H7 (cell line): ENCODE results near the gene SYK. TPM values are rescaled to one million over a fixed set of nuclear protein-coding genes. Genes with fewer than 3 reads are reported as not detected.
"Not testable (repeated sequence)": the region's sequence is repeated elsewhere in the genome, so short reads cannot be mapped to it uniquely, and the experiment has no call there.

Source experiments
- DNase-seq: peaks from one replicate; pipeline ENCODE4 v3.0.0; 2012
- H3K27me3 ChIP-seq: 2 replicates; pipeline ENCODE4 v1.6.0; 2011; ENCODE audit warnings: mild to moderate bottlenecking, low read length; ENCODE audit not compliant: control insufficient read depth, insufficient read depth
- H3K36me3 ChIP-seq: replicated peaks from 2 replicates; pipeline ENCODE4 v1.5.1; 2011; ENCODE audit warnings: low read length; ENCODE audit not compliant: control insufficient read depth, insufficient read depth
- H3K4me3 ChIP-seq: 2 replicates; pipeline ENCODE4 v1.5.1; 2011; ENCODE audit warnings: low read depth, mild to moderate bottlenecking, control low read depth, low read length, moderate library complexity; ENCODE audit not compliant: insufficient read depth
- total RNA-seq: library from RNA; depleted of rRNA; stranded (reverse); fragments of >200 nt; shearing (Covaris generic); gene quantifications from 2 replicates; pipeline ENCODE4 v1.2.3, GENCODE V29; 2014

SYK gene
- total RNA-seq, 1 experiment from 2014 or later: 0.38 TPM

DNA sequence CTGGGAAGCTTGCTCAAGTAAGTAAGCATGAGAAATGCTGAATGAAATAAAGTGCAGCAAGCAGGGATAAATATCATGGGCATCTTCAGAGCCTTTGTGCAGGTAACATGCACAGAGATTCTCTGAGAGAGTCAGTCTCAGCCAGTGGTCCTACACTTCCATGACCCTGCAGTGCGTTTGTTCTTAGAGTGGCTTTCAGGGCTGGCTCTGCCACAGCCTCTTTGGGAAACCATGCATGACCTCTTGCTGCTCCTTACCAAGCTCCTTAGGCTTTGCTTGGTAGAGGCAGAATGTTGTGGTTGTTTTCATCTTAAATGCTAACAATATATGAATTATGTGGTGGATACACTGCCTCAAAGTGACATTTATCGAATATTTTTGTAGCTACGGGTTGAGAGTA lies 5.4 kb downstream of the SYK start:
- DNase-seq: no peak
- peaks cover 11% of the 10 kb centered on the region for H3K27me3 ChIP-seq
- no peaks in the 10 kb centered on the region for H3K36me3 ChIP-seq
- H3K4me3 ChIP-seq: no peak overlapping the region

- Histone ChIP-seq H3K4me3 (no peak overlapping the region), H3K27me3 (peaks cover 2% of the 10 kb centered on the region; the same call in 1 of the 2 replicates), H3K36me3 (no peaks in the 10 kb centered on the region)
- DNase-seq: no peak
Measured at GRCh38 chr9:90808398-90808797, 6.8 kb downstream of the SYK start.

DNA sequence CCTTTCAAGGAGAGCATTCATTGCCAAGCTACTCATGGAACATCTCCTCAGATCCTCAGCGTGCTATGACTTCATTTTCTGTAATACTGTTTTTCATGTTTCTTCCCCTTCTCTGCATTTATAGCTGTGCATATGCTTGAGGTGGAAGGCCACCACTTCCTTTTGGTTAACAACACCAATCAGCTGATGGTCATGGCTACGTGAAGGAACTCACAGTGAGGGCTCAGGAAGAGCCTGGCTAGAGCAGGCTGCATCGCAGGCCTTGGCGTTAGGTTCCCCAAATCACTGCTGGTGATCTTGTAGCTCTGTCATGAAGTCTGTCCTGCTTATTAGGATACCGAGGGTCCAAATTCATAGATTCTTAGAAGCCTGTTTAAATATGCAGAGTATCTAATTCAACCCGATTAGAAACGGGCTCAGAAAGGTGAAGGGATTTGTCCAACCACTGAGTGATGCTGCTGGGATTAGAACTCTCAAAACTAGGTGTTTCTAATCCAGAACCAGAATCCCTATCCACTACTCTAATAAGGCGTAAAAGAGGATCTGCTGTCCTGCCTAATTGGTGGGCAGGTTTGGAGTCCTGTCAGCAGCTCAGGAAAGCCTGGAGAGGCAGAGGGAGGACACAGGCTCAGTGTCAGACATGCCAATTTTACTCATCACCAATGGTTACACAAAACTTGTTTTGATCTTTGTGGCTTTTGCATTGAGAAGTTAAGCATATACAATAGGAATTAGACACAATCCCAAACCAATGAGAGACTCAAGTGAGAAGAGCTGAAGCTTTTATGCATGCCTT lies 7.5 kb downstream of the SYK start:
- 0 out of 2 replicates have a peak, but pooled peaks cover 2% of the 10 kb centered on the region for H3K27me3 ChIP-seq
- DNase-seq: no peak
- H3K36me3 ChIP-seq: no peaks in the 10 kb centered on the region
- no peak overlapping the region for H3K4me3 ChIP-seq

GRCh38 chr9:90810691-90811090 lies 9.1 kb downstream of the SYK start:
- H3K4me3 ChIP-seq: no peak overlapping the region
- H3K27me3 ChIP-seq: no peaks in the 10 kb centered on the region
- no peaks in the 10 kb centered on the region for H3K36me3 ChIP-seq
- DNase-seq: no peak

GRCh38 chr9:90813046-90813445 lies 11.4 kb downstream of the SYK start:
- Histone ChIP-seq H3K4me3 (no peak overlapping the region), H3K36me3 (no peaks in the 10 kb centered on the region), H3K27me3 (no peaks in the 10 kb centered on the region)
- no peak for DNase-seq

DNA sequence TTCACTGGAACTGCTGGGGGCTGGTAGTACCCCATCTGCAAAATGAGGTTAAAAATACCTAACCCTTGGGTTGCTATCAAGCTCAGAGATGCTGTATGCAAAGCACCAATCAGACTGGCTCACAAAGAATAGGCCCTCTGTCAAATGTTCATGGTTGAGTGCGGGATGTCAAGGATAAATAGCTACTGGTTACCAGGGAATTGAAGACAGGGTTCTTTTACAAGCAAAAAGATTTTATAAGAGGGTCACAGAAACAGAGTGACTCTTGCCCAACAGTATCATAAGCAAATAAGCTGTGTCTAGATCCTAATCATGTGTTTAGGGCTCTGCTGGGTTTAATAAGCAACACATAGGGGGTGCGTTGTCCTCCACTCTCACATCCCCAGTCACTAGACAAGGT lies 11.9 kb downstream of the SYK start:
- Histone ChIP-seq H3K27me3 (no peaks in the 10 kb centered on the region), H3K36me3 (no peaks in the 10 kb centered on the region), H3K4me3 (no peak overlapping the region)
- no peak for DNase-seq

- Histone ChIP-seq H3K36me3 (no peaks in the 10 kb centered on the region), H3K27me3 (no peaks in the 10 kb centered on the region), H3K4me3 (no peak overlapping the region)
- DNase-seq: no peak
Measured at GRCh38 chr9:90814355-90814754, 12.7 kb downstream of the SYK start.

GRCh38 chr9:90815183-90815943 lies 13.7 kb downstream of the SYK start:
- no peak for DNase-seq
- no peaks in the 10 kb centered on the region for H3K36me3 ChIP-seq
- H3K27me3 ChIP-seq: no peaks in the 10 kb centered on the region
- no peak overlapping the region for H3K4me3 ChIP-seq

DNA sequence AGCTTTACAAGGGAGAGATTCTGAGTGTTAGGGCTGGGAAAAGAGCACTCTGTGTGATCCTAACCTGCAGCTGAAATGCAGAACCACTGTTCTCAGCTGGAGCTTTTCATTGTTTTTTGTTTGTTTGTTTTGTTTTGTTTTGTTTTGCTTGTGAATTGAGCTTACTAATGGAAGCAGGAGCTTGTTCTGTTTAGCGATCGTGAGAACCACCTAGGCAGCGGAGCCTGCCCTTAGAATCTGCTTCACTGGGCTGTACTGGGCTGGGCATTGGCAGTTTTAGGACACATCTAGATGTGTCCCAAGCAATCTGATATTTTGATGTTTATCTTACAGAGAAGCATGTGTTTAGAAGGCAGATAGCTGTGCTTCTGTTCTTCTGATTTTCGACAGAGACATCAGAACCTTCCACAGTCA lies 14.3 kb downstream of the SYK start:
- no peak for DNase-seq
- Histone ChIP-seq H3K36me3 (no peaks in the 10 kb centered on the region), H3K27me3 (no peaks in the 10 kb centered on the region), H3K4me3 (no peak overlapping the region)

- no peaks in the 10 kb centered on the region for H3K36me3 ChIP-seq
- no peak for DNase-seq
- H3K27me3 ChIP-seq: no peaks in the 10 kb centered on the region
- H3K4me3 ChIP-seq: no peak overlapping the region
Measured at GRCh38 chr9:90816690-90817089, 15.1 kb downstream of the SYK start.

GRCh38 chr9:90818279-90818678 lies 16.7 kb downstream of the SYK start:
- DNase-seq: no peak
- no peaks in the 10 kb centered on the region for H3K27me3 ChIP-seq
- H3K36me3 ChIP-seq: no peaks in the 10 kb centered on the region
- H3K4me3 ChIP-seq: no peak overlapping the region

DNA sequence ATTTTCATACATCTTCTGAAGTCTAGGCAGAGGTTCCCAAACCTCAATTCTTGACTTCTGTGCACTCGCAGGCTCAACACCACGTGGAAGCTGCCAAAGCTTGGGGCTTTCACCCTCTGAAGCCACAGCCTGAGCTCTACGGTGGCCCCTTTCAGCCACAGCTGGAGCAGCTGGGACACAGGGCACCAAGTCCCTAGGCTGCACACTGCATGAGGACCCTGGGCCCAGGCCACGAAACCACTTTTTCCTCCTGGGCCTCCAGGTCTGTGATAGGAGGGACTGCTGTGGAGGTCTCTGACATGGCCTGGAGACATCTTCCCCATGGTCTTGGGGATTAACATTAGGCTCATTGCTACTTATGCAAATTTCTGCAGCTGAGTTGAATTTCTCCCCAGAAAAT lies 18.8 kb downstream of the SYK start:
- not testable (repeated sequence) for DNase-seq, H3K4me3 ChIP-seq, H3K27me3 ChIP-seq, H3K36me3 ChIP-seq

GRCh38 chr9:90821236-90821635 lies 19.6 kb downstream of the SYK start:
- not testable (repeated sequence) for H3K36me3 ChIP-seq, H3K27me3 ChIP-seq, DNase-seq, H3K4me3 ChIP-seq

DNA sequence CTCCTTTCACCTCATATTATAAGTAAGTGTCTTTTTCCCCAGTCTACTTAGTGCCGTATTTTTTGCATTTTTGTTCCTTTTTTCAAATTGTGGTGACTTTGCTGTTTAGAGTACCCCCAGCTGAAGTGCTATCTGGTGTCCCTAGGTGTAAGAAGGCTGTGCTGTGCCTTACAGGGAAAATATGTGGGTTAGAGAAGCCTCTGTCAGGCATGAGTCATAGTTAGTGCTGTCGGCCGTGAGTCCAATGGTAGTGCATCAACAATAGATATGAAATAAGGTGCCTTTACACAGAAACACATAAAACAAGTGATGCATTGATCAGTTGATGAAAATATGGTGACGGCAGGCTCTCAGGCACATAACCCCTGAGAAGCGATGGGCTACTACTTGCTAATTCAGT lies 20.1 kb downstream of the SYK start:
- no peaks in the 10 kb centered on the region for H3K36me3 ChIP-seq
- no peak for DNase-seq
- H3K4me3 ChIP-seq: no peak overlapping the region
- H3K27me3 ChIP-seq: no peaks in the 10 kb centered on the region

DNA sequence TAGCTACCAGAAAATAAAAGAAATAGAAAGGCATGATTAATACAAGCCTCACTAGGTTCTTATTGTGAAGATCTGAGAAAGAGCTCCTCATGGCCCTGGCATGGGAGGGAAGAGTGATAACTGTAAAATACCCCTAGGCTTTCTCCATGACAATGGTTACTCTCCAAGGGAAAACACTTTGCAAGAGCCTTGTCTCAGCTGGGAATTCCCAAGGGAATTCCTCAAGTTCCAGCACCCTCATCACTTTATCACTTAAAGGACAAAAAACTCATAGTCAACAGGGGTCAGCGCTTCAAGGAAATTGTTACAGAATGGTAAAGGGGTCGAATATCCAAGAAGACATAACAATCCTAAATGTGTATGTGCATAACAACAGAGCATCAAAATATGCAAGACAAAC lies 21.2 kb downstream of the SYK start:
- DNase-seq: no peak
- Histone ChIP-seq H3K36me3 (no peaks in the 10 kb centered on the region), H3K27me3 (no peaks in the 10 kb centered on the region), H3K4me3 (no peak overlapping the region)
